ENCODE data around the gene DAPL1. TPM values are rescaled to one million over a fixed set of nuclear protein-coding genes. Genes with fewer than 3 reads are reported as not detected.
"Not testable (repeated sequence)": the region's sequence is repeated elsewhere in the genome, so short reads cannot be mapped to it uniquely, and the experiment has no call there.

Gene DAPL1
- total RNA-seq, 1 donor from 2014 or later: not detected

DNA sequence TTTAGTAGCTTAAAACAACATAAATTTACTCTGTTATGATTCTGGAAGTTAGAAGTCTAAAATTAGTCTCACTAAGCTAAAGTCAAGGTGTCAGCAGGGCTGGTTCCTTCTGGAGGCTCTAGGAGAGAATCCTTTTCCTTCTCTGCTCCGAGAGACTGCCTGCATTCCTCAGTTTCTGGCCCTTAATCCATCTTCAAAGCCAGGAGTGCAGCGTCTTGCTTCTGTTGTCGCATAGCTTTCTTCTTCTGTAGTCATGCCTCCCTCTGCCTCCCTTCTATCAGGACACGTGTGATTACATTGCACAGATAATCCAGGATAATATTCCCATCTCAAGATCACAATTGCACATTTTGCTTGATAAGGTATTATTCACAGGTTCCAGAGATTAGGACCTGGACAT, 35.1 kb downstream of the DAPL1 start:
- Histone ChIP-seq H3K4me1 (no peaks in the 10 kb centered on the region), H3K27me3 (no peaks in the 10 kb centered on the region), H3K9me3 (no peaks in the 10 kb centered on the region), H3K27ac (no peak overlapping the region), H3K4me3 (no peak overlapping the region), H3K36me3 (no peaks in the 10 kb centered on the region)
- ATAC-seq (no peak), DNase-seq (no peak)
- intact Hi-C loops (cut with DNase I): no loop called here
- TF ChIP-seq, protein P1, sequence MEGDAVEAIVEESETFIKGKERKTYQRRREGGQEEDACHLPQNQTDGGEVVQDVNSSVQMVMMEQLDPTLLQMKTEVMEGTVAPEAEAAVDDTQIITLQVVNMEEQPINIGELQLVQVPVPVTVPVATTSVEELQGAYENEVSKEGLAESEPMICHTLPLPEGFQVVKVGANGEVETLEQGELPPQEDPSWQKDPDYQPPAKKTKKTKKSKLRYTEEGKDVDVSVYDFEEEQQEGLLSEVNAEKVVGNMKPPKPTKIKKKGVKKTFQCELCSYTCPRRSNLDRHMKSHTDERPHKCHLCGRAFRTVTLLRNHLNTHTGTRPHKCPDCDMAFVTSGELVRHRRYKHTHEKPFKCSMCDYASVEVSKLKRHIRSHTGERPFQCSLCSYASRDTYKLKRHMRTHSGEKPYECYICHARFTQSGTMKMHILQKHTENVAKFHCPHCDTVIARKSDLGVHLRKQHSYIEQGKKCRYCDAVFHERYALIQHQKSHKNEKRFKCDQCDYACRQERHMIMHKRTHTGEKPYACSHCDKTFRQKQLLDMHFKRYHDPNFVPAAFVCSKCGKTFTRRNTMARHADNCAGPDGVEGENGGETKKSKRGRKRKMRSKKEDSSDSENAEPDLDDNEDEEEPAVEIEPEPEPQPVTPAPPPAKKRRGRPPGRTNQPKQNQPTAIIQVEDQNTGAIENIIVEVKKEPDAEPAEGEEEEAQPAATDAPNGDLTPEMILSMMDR (IDR thresholded peaks at IDR 0.05): no peak

DNA sequence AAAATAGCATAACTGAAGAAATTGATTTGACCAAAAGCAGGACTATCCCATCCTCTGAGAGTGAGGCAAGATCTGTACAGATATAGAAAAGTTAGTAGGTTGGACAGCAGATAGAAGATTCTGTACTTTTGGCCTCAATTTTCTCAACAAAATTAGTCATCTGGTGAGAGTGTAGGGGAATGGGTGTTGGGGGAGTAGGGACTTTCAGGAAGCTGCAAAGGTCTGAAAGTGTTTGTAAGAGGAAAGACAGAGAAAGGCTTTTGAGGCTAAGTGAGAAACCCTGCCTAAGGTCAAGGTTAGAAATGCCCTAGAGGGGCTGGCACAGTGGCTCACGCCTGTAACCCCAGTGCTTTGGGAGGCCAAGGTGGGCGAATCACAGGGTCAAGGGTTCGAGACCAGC, 40.3 kb downstream of the DAPL1 start:
- no peak for DNase-seq
- ATAC-seq: no peak
- Histone ChIP-seq H3K9me3 (no peaks in the 10 kb centered on the region), H3K36me3 (no peaks in the 10 kb centered on the region), H3K27me3 (no peaks in the 10 kb centered on the region), H3K27ac (no peak overlapping the region), H3K4me1 (no peaks in the 10 kb centered on the region), H3K4me3 (no peak overlapping the region)
- intact Hi-C loops (cut with DNase I): no loop called here
- TF ChIP-seq, protein P1 (IDR thresholded peaks at IDR 0.05): no peak

DNA sequence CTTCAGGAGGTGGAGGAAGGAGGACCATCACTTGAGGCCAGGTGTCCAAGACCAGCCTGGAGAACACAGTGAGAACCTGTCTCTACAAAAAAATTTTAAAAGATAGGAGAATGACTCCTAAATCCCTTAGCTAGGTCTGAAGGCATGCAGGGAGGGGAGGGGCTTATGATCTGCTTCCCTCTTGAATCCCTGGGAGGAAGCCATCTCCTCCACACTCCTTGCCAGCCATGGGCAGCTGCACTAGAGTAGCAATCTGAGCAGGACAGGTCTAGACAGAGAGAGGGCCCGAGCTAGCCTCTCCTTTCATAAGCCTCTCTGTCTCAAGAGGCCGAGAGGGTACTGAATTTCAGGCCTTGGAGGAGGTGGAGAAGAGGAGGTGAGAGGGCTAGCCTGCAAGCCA, 42.5 kb downstream of the DAPL1 start:
- no peak overlapping the region for H3K4me3 ChIP-seq

DNA sequence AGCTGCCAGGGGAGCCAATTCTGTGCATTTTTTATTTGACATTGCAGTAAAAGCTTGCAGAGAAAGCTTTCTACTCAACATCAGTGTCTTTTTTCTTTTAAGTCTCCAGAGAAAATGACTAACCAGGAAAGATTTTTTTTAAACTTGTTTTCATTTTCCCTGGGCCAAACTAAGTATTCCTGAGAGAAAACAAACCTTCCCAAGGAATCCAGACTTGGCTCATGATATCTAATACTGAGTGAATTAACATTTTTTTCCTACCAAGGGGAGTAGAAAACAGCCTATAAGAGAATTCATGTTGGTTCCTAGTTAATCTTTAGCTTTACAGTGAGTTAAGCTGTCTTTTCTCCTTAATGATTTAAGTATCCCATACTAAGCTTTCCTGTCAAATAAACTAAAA, 46.7 kb downstream of the DAPL1 start:
- H3K4me1 ChIP-seq: peaks cover 3% of the 10 kb centered on the region
- ATAC-seq (no peak), DNase-seq (no peak)

More for the DNA sequence above, 42.5 kb downstream of the DAPL1 start:
- Histone ChIP-seq H3K27ac (no peak overlapping the region), H3K27me3 (no peaks in the 10 kb centered on the region), H3K4me1 (peaks cover 3% of the 10 kb centered on the region), H3K36me3 (no peaks in the 10 kb centered on the region), H3K9me3 (no peaks in the 10 kb centered on the region)
- TF ChIP-seq, protein P1 (IDR thresholded peaks at IDR 0.05): no peak
- DNase-seq (no peak), ATAC-seq (peak; percentile 19)
- intact Hi-C loops (cut with DNase I): no loop called here

GRCh38 chr2:158845444-158845843, 50.3 kb downstream of the DAPL1 start:
- intact Hi-C loops (cut with DNase I): no loop called here
- H3K4me3 ChIP-seq: no peak overlapping the region
- ATAC-seq (no peak), DNase-seq (no peak)
- TF ChIP-seq, protein P1 (IDR thresholded peaks at IDR 0.05): no peak
- peaks cover 3% of the 10 kb centered on the region for H3K4me1 ChIP-seq
- H3K36me3 ChIP-seq: no peaks in the 10 kb centered on the region
- H3K27me3 ChIP-seq: no peaks in the 10 kb centered on the region
- H3K27ac ChIP-seq: no peak overlapping the region
- H3K9me3 ChIP-seq: no peaks in the 10 kb centered on the region

More for the DNA sequence above, 46.7 kb downstream of the DAPL1 start:
- intact Hi-C loops (cut with DNase I): no loop called here
- no peaks in the 10 kb centered on the region for H3K36me3 ChIP-seq
- TF ChIP-seq, protein P1 (IDR thresholded peaks at IDR 0.05): no peak
- H3K27me3 ChIP-seq: no peaks in the 10 kb centered on the region
- H3K9me3 ChIP-seq: no peaks in the 10 kb centered on the region
- H3K4me3 ChIP-seq: no peak overlapping the region
- H3K27ac ChIP-seq: no peak overlapping the region

GRCh38 chr2:158845859-158846258, 50.7 kb downstream of the DAPL1 start:
- Histone ChIP-seq H3K4me1 (peaks cover 3% of the 10 kb centered on the region), H3K27me3 (no peaks in the 10 kb centered on the region), H3K27ac (no peak overlapping the region), H3K4me3 (no peak overlapping the region), H3K36me3 (no peaks in the 10 kb centered on the region), H3K9me3 (no peaks in the 10 kb centered on the region)
- intact Hi-C loops (cut with DNase I): no loop called here
- TF ChIP-seq, protein P1 (IDR thresholded peaks at IDR 0.05): no peak
- no peak for ATAC-seq
- DNase-seq: no peak

GRCh38 chr2:158847526-158847925, 52.4 kb downstream of the DAPL1 start:
- H3K4me1 ChIP-seq; H3K9me3 ChIP-seq; H3K4me3 ChIP-seq; H3K27ac ChIP-seq; intact Hi-C loops (cut with DNase I); ATAC-seq; DNase-seq; H3K36me3 ChIP-seq; H3K27me3 ChIP-seq: not testable (repeated sequence)

DNA sequence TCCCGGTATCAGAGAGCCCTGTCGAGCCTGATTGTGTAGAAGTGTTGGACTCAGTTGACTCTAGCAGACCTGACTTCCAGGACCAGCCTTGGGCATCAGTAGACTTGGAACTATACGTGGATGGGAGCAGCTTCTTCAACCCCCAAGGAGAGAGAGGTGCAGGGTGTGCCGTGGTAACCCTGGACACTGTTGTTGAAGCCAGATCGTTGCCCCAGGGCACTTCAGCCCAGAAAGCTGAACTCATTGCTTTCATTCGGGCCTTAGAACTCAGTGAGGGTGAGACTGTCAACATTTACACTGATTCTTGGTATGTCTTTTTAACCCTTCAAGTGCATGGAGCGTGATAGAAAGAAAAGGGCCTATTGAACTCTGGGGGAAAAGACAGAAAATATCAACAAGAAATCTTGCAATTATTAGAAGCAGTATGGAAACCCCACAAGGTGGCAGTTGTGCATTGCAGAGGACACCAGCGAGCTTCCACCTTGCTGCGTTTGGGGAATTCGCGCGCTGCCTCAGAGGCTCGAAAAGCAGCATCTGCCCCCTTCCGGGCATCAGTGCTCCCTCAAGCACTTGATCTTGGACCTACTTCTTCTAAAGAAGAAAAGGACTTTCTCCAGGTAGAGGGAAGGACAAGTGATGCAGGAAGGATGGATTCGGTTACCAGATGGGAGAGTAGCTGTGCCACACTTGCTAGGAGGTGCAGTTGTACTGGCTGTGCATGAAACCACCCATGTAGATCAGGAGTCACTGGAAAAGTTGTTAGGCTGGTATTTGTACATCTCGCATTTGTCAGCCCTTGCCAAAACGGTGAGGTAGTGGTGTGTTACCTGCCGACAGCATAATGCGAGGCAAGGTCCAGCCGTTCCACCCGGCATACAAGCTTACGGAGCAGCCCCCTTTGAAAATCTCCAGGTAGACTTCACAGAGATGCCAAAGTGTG, 53.2 kb downstream of the DAPL1 start:
- H3K27ac ChIP-seq; intact Hi-C loops (cut with DNase I); H3K9me3 ChIP-seq; ATAC-seq; DNase-seq; H3K27me3 ChIP-seq; H3K4me3 ChIP-seq; H3K4me1 ChIP-seq; H3K36me3 ChIP-seq: not testable (repeated sequence)

Data from upper lobe of right lung (tissue), 1 donor.